Measurements from ENCODE around the gene SYNPO2. TPM values are rescaled to one million over a fixed set of nuclear protein-coding genes. Genes with fewer than 3 reads are reported as not detected.

SYNPO2 gene
- total and polyA plus RNA-seq, 2 of the 13 experiments (the other 11 are each of a cell fraction or from before 2014, with no cell fraction given), result not detected

GRCh38 chr4:118950224-118950623, 61.6 kb downstream of the SYNPO2 start:
- DNase-seq (ENCODE audit: low spot score), result no peak
- POLR2A ChIA-PET, result no interaction called here
- CTCF ChIA-PET (ENCODE audit: low intra/inter-chr PET ratio, low total read pairs), result no interaction called here
- BruUV-seq (replicated peaks), result no TSS peak
- WGBS (ENCODE audit: low lambda C conversion rate), result 45% methylated on average over 2 of the region's 2 CpGs
- TF ChIP-seq ZNF678 (CRISPR knock-in tag; IDR thresholded peaks at IDR 0.05), result no peak
- no peak for TF ChIP-seq ZNF776 (CRISPR knock-in tag; IDR thresholded peaks at IDR 0.05)
- no peak for TF ChIP-seq CENPX (CRISPR knock-in tag; IDR thresholded peaks at IDR 0.05)
- no peak for TF ChIP-seq THAP11 (CRISPR knock-in tag; IDR thresholded peaks at IDR 0.05)
- TF ChIP-seq POLR2AphosphoS5 (IDR thresholded peaks at IDR 0.05; ENCODE audit: low read depth, low read length), result no peak
- TF ChIP-seq ZNF430 (CRISPR knock-in tag; IDR thresholded peaks at IDR 0.05), result no peak
- TF ChIP-seq ZNF512 (CRISPR knock-in tag; IDR thresholded peaks at IDR 0.05), result no peak
- no peak for TF ChIP-seq MED13 (CRISPR knock-in tag; IDR thresholded peaks at IDR 0.05)
- no peak for TF ChIP-seq ZNF432 (CRISPR knock-in tag; IDR thresholded peaks at IDR 0.05; ENCODE audit: borderline replicate concordance)
- TF ChIP-seq, protein P1, sequence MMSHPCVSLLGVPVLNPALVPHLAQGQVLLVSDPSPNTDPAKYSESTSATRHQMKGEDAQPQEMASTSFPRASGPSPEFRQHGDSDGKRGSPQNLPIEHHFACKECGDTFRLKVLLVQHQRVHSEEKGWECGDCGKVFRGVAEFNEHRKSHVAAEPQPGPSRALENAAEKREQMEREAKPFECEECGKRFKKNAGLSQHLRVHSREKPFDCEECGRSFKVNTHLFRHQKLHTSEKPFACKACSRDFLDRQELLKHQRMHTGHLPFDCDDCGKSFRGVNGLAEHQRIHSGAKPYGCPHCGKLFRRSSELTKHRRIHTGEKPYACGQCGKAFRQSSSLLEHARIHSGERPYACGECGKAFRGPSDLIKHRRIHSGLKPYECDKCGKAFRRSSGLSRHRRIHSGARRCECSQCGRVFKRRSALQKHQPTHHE (CRISPR knock-in tag; IDR thresholded peaks at IDR 0.05; ENCODE audit: borderline replicate concordance), result no peak
- TF ChIP-seq ZNF775 (CRISPR knock-in tag; IDR thresholded peaks at IDR 0.05; ENCODE audit: borderline replicate concordance), result no peak
- no peak for TF ChIP-seq MAZ (IDR thresholded peaks at IDR 0.05; ENCODE audit: borderline replicate concordance, low read depth, low read length)
- no peak for TF ChIP-seq MAZ (CRISPR knock-in tag; IDR thresholded peaks at IDR 0.05; ENCODE audit: low read depth)
- no peak overlapping the region for H3K9ac ChIP-seq (ENCODE audit: insufficient read depth, low read depth, low read length)
- no peak overlapping the region for H3K27ac ChIP-seq (ENCODE audit: extremely low read length, insufficient read depth, low read length)
- FAIRE-seq, result no peak
- no peaks in the 10 kb centered on the region for H4K20me1 ChIP-seq (ENCODE audit: insufficient read depth, low read length)
- H3K4me1 ChIP-seq (ENCODE audit: insufficient read depth, low read length), result no peaks in the 10 kb centered on the region
- no peak overlapping the region for H2AFZ ChIP-seq (ENCODE audit: low read length)
- no peaks in the 10 kb centered on the region for H3K9me3 ChIP-seq (ENCODE audit: low read length)
- no peaks in the 10 kb centered on the region for H3K79me2 ChIP-seq (ENCODE audit: insufficient read depth, low read length)
- no peaks in the 10 kb centered on the region for H3K27me3 ChIP-seq (ENCODE audit: control insufficient read depth in 1 of 2, insufficient read depth in 2 of 2, low read length in 2 of 2)
- in situ Hi-C loops (cut with HindIII; ENCODE audit: extremely low pct_ligation_motif_present, low pct_unique_long_range_greater_than_20kb), result no loop called here
- H3K4me3 ChIP-seq (replicated peaks in 1 of 3; ENCODE audit: insufficient read depth in 1 of 3, low read depth in 2 of 3, low read length in 3 of 3), result no peak overlapping the region
- intact Hi-C loops (cut with micrococcal nuclease; ENCODE audit: unreplicated experiment), result no loop called here
- no peak overlapping the region for H3K4me2 ChIP-seq (ENCODE audit: low read depth, low read length)
- no peak for ATAC-seq
- H3K36me3 ChIP-seq (replicated peaks in 1 of 2; ENCODE audit: control insufficient read depth in 1 of 2, insufficient read depth in 2 of 2, low read length in 2 of 2), result no peaks in the 10 kb centered on the region

Data from HepG2 (cell line).